Vagina (tissue), 2 donors: ENCODE measurements around the gene AKAP10.

ENCODE experiments used
- POLR2A ChIP-seq, 2 donors: fragments of 450-650 bp; IDR thresholded peaks; one replicate each; pipeline ENCODE4 v1.6.1; 2017; ENCODE audit warnings: antibody characterized with exemption in 2 of 2, mild to moderate bottlenecking in 2 of 2, moderate library complexity in 2 of 2
- TF ChIP-seq, protein P1 (sequence below), 3 experiments: fragments of 450-650 bp in 2 of 3; fragments of 200-600 bp in 1 of 3; sonication (generic) in 1 of 3; IDR thresholded peaks; one replicate each; pipeline ENCODE4 v1.5.1; 2017 to 2019; ENCODE audit warnings: antibody characterized with exemption in 3 of 3, mild to moderate bottlenecking in 2 of 3, moderate library complexity in 2 of 3

- TF ChIP-seq, protein P1, sequence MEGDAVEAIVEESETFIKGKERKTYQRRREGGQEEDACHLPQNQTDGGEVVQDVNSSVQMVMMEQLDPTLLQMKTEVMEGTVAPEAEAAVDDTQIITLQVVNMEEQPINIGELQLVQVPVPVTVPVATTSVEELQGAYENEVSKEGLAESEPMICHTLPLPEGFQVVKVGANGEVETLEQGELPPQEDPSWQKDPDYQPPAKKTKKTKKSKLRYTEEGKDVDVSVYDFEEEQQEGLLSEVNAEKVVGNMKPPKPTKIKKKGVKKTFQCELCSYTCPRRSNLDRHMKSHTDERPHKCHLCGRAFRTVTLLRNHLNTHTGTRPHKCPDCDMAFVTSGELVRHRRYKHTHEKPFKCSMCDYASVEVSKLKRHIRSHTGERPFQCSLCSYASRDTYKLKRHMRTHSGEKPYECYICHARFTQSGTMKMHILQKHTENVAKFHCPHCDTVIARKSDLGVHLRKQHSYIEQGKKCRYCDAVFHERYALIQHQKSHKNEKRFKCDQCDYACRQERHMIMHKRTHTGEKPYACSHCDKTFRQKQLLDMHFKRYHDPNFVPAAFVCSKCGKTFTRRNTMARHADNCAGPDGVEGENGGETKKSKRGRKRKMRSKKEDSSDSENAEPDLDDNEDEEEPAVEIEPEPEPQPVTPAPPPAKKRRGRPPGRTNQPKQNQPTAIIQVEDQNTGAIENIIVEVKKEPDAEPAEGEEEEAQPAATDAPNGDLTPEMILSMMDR (IDR thresholded peaks at IDR 0.05): no peak
- no peak for TF ChIP-seq POLR2A (IDR thresholded peaks at IDR 0.05)
Observed at GRCh38 chr17:19986941-19987861, 9.6 kb upstream of the AKAP10 start.
